Mucosa of rectum (tissue), 2 donors: Measurements from ENCODE around the gene STX7.

ENCODE experiments used
- H3K27ac ChIP-seq, 2 donors: one replicate each; pipeline ENCODE4 v1.7.0; 2013; ENCODE audit warnings: inconsistent platforms in 2 of 2, low read depth in 2 of 2, low read length in 2 of 2
- H3K27me3 ChIP-seq, 2 donors: one replicate each; pipeline ENCODE4 v1.7.0; 2013; ENCODE audit warnings: low read length in 2 of 2; ENCODE audit not compliant: control insufficient read depth in 2 of 2, insufficient read depth in 2 of 2
- H3K36me3 ChIP-seq, 2 donors: one replicate each; pipeline ENCODE4 v1.7.0; 2013; ENCODE audit warnings: low read length in 2 of 2; ENCODE audit not compliant: control insufficient read depth in 2 of 2, insufficient read depth in 2 of 2
- H3K4me1 ChIP-seq, 2 donors: one replicate each; pipeline ENCODE4 v1.7.0; 2013; ENCODE audit warnings: low read length in 2 of 2, mild to moderate bottlenecking in 1 of 2; ENCODE audit not compliant: control insufficient read depth in 2 of 2, insufficient read depth in 2 of 2
- H3K4me3 ChIP-seq, 2 donors: one replicate each; pipeline ENCODE4 v1.7.0; 2013; ENCODE audit warnings: low read length in 2 of 2
- H3K9ac ChIP-seq, 2 donors: one replicate each; pipeline ENCODE4 v1.7.0; 2013; ENCODE audit warnings: low read length in 2 of 2, low read depth in 1 of 2, mild to moderate bottlenecking in 1 of 2
- H3K9me3 ChIP-seq, 2 donors: one replicate each; pipeline ENCODE4 v1.7.0; 2013; ENCODE audit warnings: low read length in 2 of 2; ENCODE audit not compliant: control insufficient read depth in 2 of 2
- donor health status: healthy.
- donor health status: Normal muscosa, but diverticular disease.

STX7 gene

DNA sequence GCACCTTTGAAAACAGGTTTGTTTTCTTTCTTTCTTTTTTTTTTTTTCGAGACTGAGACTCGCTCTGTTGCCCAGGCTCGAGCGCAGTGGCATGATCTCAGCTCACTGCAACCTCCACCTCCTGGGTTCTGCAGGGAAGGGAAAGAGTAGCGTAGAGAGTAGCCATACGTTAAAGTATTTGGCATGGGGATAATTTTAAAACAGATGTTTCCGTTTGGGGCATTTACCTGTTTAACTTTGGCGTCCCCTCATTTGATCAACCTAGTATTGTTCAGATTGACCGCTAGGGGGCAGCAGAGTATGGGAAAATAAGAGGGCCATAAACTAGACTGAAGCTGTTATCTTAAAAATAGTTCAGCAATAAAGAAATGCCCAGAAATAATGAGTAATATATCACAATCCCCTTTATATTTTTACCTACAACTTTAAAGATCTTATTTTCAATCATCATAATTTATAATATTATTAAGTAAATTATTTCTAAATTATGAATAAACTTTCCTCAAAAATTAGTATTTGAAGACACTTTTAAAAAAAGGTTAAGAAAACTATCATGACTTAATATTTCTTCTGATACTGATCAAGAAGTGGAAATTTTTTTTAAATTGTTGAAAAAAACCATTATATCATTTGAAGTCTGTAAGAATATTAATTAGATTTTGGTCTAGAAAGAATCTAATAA is 17.5 kb upstream of the STX7 start:
- Histone ChIP-seq H3K9ac (peak overlapping the region in 1 of 2 donors; percentile 10), H3K4me3 (peak overlapping the region; percentile 46 to 50), H3K27ac (no peak overlapping the region), H3K4me1 (peaks cover 0 to 3% of the 10 kb centered on the region in 2 donors), H3K27me3 (peaks cover 0 to 3% of the 10 kb centered on the region in 2 donors), H3K9me3 (no peaks in the 10 kb centered on the region), H3K36me3 (no peaks in the 10 kb centered on the region)

- Histone ChIP-seq H3K9ac (no peak overlapping the region), H3K27me3 (peaks cover 0 to 3% of the 10 kb centered on the region in 2 donors), H3K4me1 (peaks cover 0 to 3% of the 10 kb centered on the region in 2 donors), H3K36me3 (no peaks in the 10 kb centered on the region), H3K27ac (no peak overlapping the region), H3K4me3 (no peak overlapping the region), H3K9me3 (no peaks in the 10 kb centered on the region)
These were observed 14.9 kb upstream of the STX7 start for GRCh38 chr6:132527791-132528190.

DNA sequence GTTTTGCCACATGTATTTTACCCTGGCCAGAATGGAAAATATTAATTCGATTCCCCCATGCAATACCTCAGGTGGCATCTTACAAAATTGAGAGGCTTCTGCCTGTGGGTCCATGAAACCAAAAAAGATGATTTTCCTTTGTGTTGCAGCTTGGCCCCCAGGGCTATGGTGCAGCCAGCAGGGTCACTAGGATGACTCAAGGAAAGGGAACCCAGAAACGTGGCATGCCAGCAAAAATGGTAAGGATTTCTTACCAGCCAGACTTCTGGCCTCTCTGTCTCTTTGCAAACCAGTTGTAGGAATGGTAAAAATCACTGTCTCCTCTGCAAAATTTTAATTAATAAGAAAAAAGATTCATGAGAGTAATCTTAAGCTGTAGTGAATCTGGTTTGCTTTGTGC is 13.5 kb upstream of the STX7 start:
- H3K27ac ChIP-seq = no peak overlapping the region
- H3K4me1 ChIP-seq = peaks cover 0 to 3% of the 10 kb centered on the region in 2 donors
- H3K36me3 ChIP-seq = no peaks in the 10 kb centered on the region
- no peaks in the 10 kb centered on the region for H3K9me3 ChIP-seq
- peaks cover 0 to 3% of the 10 kb centered on the region in 2 donors for H3K27me3 ChIP-seq
- H3K4me3 ChIP-seq = no peak overlapping the region
- no peak overlapping the region for H3K9ac ChIP-seq

DNA sequence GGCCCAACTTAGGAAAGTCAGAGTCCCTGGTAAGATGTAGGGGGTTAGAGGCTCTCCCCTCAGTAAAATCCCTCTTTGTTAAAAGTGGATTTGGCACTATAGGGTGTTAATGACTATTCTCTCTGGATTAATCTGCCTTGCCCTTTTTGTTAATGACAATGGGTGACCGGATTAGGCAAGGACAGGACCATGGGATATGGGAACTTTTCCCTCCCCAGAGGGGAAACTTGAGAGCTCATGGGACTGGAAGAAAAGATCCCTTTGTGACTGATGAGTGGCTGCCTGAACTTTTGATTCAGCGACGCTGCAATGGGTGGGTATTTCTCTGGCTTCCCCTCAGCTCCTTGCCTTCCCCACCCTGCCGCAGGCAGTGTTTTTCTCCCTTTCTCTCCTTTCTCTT is 12.9 kb upstream of the STX7 start:
- no peaks in the 10 kb centered on the region for H3K9me3 ChIP-seq
- H3K9ac ChIP-seq = no peak overlapping the region
- H3K27ac ChIP-seq = no peak overlapping the region
- peaks cover 0 to 3% of the 10 kb centered on the region in 2 donors for H3K27me3 ChIP-seq
- no peak overlapping the region for H3K4me3 ChIP-seq
- peaks cover 0 to 3% of the 10 kb centered on the region in 2 donors for H3K4me1 ChIP-seq
- H3K36me3 ChIP-seq = no peaks in the 10 kb centered on the region

- H3K9me3 ChIP-seq = no peaks in the 10 kb centered on the region
- H3K9ac ChIP-seq = no peak overlapping the region
- H3K4me3 ChIP-seq = no peak overlapping the region
- no peak overlapping the region for H3K27ac ChIP-seq
- no peaks in the 10 kb centered on the region for H3K4me1 ChIP-seq
- no peaks in the 10 kb centered on the region for H3K27me3 ChIP-seq
- no peaks in the 10 kb centered on the region for H3K36me3 ChIP-seq
These were observed 11.7 kb upstream of the STX7 start for GRCh38 chr6:132524646-132525045.

DNA sequence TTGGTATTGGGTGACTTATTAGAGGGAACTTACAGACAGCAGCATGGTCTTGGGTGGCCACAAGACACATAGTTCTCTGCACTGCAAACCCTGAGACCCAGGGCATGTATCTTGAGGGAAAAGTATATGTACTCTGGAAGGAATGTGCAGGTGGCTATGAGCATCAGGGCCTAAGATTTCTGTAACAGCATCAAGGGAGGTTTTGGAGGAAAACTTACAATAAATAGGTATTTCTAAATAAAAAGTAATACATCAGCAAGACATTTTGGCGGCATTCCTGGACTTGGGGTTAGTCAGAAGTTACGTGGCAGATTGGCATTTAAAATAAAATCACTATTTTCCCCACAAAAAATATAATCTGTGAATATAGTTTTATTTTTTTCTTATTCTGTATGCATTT is 8.0 kb upstream of the STX7 start:
- H3K9ac ChIP-seq = no peak overlapping the region
- no peaks in the 10 kb centered on the region for H3K27me3 ChIP-seq
- H3K27ac ChIP-seq = no peak overlapping the region
- no peaks in the 10 kb centered on the region for H3K36me3 ChIP-seq
- H3K4me1 ChIP-seq = no peaks in the 10 kb centered on the region
- no peak overlapping the region for H3K4me3 ChIP-seq
- no peaks in the 10 kb centered on the region for H3K9me3 ChIP-seq

DNA sequence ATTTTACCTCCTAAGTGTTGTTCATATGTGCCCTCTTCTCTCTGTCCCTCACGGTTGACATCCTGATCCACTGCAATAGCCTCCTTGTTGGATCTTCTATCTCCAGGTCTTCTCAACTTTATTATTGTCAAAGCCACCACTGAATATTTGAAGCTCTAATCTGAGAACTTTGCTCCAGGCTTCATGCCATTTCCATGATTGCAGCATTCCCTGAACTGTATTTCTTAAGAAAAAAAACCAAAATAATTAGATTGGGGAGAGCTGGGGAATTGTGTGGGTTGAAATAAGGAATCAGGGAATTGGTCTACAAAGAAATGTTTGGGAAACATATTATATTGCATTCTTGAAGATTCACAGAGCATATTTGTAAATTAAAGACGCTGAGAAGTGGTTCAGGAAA is 2.5 kb upstream of the STX7 start:
- Histone ChIP-seq H3K4me3 (no peak overlapping the region), H3K9ac (no peak overlapping the region), H3K36me3 (no peaks in the 10 kb centered on the region), H3K27me3 (no peaks in the 10 kb centered on the region), H3K4me1 (peaks cover 9 to 19% of the 10 kb centered on the region in 2 donors), H3K27ac (no peak overlapping the region), H3K9me3 (no peaks in the 10 kb centered on the region)

GRCh38 chr6:132513831-132514545 is 1.1 kb upstream of the STX7 start:
- Histone ChIP-seq H3K27ac (peak overlapping the region; percentile 89 to 90), H3K4me1 (peaks cover 10 to 19% of the 10 kb centered on the region in 2 donors), H3K9me3 (no peaks in the 10 kb centered on the region), H3K9ac (peak overlapping the region in 1 of 2 donors; percentile 75), H3K4me3 (peak overlapping the region; percentile 91 to 98), H3K36me3 (no peaks in the 10 kb centered on the region), H3K27me3 (no peaks in the 10 kb centered on the region)

DNA sequence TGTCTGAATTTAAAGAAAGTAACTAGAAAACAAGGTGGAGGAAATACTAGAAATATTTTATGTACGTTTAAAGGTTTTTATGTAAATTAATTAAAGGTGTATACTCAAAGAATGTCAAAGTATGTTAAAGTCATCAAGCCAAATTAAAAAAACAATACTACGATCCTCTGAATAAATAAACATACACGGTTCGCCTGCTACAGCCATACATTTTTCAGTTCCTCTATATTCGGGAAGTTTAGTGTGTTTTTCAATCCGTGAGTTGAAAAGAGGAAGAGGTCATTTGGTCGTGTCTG is 626 bp downstream of the STX7 start:
- peaks cover 0 to 8% of the 10 kb centered on the region in 2 donors for H3K36me3 ChIP-seq
- H3K4me1 ChIP-seq = peaks cover 10 to 19% of the 10 kb centered on the region in 2 donors
- H3K9ac ChIP-seq = peak overlapping the region; percentile 75 to 87
- H3K27ac ChIP-seq = peak overlapping the region; percentile 89 to 90
- no peaks in the 10 kb centered on the region for H3K9me3 ChIP-seq
- peak overlapping the region; percentile 91 to 98 for H3K4me3 ChIP-seq
- H3K27me3 ChIP-seq = no peaks in the 10 kb centered on the region

DNA sequence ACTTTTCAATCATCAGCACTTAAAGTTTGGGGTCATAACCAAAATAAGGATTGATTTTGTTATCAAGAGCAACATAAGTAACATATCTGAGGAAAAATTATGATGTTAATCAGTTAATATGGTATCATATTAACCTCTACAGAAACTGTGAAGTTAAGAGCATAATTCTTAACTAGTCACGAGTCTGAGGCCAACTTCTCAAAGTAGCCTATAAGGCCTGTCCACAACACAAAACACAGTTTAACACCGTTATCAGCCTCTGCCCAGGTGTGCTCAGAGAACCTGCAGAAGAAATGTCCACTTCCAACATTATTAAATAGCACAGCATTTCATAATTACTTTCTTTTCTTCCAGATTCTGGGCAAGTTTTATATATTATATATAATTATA is 1.1 kb downstream of the STX7 start:
- Histone ChIP-seq H3K9ac (peak overlapping the region in 1 of 2 donors; percentile 75), H3K9me3 (no peaks in the 10 kb centered on the region), H3K27me3 (no peaks in the 10 kb centered on the region), H3K4me3 (peak overlapping the region; percentile 91 to 98), H3K36me3 (peaks cover 0 to 8% of the 10 kb centered on the region in 2 donors), H3K4me1 (peaks cover 10 to 19% of the 10 kb centered on the region in 2 donors), H3K27ac (peak overlapping the region in 1 of 2 donors; percentile 10)
